ENCODE measurements around the gene MYBPH.

DNA sequence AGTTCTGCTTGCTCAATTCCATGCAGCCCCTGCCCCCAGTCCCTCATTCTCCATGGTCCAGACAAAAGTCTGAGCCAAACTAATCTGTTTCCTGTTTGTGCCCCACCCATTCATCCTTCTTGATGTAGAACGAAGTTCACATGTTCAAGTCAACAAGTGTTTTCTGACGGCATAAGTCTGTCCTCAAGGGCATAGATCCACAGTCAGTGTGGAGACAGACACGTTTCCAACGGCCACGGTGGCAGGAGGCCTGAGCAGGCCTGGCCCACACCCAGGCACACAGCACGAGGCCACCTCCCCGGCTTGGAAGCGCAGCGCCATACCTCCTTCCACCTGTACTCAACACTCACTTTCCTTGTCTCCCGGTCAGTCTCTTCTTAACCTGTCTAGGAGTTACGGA, 32.0 kb downstream of the MYBPH start:
- TF ChIP-seq, protein P1, sequence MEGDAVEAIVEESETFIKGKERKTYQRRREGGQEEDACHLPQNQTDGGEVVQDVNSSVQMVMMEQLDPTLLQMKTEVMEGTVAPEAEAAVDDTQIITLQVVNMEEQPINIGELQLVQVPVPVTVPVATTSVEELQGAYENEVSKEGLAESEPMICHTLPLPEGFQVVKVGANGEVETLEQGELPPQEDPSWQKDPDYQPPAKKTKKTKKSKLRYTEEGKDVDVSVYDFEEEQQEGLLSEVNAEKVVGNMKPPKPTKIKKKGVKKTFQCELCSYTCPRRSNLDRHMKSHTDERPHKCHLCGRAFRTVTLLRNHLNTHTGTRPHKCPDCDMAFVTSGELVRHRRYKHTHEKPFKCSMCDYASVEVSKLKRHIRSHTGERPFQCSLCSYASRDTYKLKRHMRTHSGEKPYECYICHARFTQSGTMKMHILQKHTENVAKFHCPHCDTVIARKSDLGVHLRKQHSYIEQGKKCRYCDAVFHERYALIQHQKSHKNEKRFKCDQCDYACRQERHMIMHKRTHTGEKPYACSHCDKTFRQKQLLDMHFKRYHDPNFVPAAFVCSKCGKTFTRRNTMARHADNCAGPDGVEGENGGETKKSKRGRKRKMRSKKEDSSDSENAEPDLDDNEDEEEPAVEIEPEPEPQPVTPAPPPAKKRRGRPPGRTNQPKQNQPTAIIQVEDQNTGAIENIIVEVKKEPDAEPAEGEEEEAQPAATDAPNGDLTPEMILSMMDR (conservative IDR thresholded peaks at IDR 0.05; ENCODE audit: low read length) = no peak
- TF ChIP-seq EZH2phosphoT487 (IDR thresholded peaks at IDR 0.05; ENCODE audit: borderline replicate concordance, low read depth, low read length) = no peak
